ENCODE measurements around the gene PSMA5. TPM values are rescaled to one million over a fixed set of nuclear protein-coding genes. Genes with fewer than 3 reads are reported as not detected.

The PSMA5 gene
- polyA plus RNA-seq, 1 experiment: 151 TPM

DNA sequence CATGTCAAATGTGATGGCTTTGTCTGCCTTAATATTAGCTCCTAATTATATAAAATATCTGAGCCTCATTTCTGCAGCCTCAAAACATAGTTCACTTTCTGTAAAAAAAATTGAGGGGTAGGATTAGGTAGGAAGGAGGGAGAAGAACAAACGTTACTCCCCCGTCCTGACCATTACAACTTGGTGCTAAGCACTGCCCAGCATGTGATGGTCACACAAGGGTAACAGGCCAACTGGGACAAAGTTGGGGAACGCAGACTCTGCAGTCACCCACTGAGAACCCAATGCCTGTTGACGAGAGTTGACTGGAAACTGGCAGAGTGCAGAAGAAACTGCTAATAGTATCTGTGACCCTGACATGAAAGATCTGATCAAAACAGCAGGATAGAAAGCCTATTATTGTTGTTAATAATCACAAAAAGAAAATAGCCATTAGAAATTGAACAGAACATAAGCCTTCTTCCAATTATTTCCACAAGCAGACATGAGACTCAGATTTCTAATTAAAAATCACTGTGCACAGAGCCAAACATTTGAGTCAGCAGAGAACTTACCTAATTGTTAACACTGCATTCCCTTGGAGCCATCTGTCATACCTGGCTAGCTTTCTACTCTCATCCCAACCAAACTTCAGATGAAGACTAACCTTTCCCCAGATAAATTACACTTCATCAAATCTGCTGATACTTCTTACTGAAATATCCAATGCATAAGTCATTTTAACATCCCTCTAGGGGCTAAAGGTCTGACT is 34.0 kb downstream of the PSMA5 start:
- no peak for DNase-seq (ENCODE audit: low read depth)
- ChIA-PET CTCF (interaction anchor here (1.1 to 5.6 kb wide), 7 partner anchors 9 to 141 kb away, joined by 3 to 31 read pairs (median 4); partner anchors contain the start of gene PSMA5), POLR2A (no interaction called here)
- Histone ChIP-seq H3K27me3 (ENCODE audit: control insufficient read depth, insufficient read depth, low read length) (no peaks in the 10 kb centered on the region), H3K36me3 (ENCODE audit: control insufficient read depth, insufficient read depth, low read length) (no peaks in the 10 kb centered on the region), H3K4me3 (ENCODE audit: low read depth, low read length) (no peak overlapping the region)
- TF ChIP-seq, protein P1, sequence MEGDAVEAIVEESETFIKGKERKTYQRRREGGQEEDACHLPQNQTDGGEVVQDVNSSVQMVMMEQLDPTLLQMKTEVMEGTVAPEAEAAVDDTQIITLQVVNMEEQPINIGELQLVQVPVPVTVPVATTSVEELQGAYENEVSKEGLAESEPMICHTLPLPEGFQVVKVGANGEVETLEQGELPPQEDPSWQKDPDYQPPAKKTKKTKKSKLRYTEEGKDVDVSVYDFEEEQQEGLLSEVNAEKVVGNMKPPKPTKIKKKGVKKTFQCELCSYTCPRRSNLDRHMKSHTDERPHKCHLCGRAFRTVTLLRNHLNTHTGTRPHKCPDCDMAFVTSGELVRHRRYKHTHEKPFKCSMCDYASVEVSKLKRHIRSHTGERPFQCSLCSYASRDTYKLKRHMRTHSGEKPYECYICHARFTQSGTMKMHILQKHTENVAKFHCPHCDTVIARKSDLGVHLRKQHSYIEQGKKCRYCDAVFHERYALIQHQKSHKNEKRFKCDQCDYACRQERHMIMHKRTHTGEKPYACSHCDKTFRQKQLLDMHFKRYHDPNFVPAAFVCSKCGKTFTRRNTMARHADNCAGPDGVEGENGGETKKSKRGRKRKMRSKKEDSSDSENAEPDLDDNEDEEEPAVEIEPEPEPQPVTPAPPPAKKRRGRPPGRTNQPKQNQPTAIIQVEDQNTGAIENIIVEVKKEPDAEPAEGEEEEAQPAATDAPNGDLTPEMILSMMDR (IDR thresholded peaks at IDR 0.05; ENCODE audit: insufficient read depth, low read depth, low read length): no peak

DNA sequence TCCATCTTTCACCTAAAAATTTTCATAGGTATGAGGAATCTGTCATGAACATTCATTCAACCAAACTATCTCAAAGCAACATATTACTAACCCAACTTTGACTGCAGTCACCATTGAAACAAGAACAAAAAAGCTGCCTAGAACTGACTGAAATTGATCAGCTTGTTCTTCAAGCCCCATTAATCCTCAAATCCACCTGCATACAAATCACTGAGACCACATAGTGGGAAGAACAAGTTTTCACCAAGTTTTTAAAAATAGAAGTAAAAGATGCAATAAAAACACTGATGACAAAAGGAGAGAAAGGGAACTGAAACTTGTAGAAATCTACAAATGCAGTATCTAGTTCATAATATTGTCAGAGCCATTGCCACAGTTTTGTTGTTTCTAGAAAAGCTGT is 34.6 kb downstream of the PSMA5 start:
- DNase-seq (ENCODE audit: low read depth): no peak
- TF ChIP-seq, protein P1 (IDR thresholded peaks at IDR 0.05; ENCODE audit: insufficient read depth, low read depth, low read length): no peak
- no peaks in the 10 kb centered on the region for H3K36me3 ChIP-seq (ENCODE audit: control insufficient read depth, insufficient read depth, low read length)
- H3K27me3 ChIP-seq (ENCODE audit: control insufficient read depth, insufficient read depth, low read length): no peaks in the 10 kb centered on the region
- no peak overlapping the region for H3K4me3 ChIP-seq (ENCODE audit: low read depth, low read length)
- CTCF ChIA-PET: interaction anchor here (1.4 to 5.6 kb wide), 4 partner anchors 8 to 141 kb away, joined by 4 to 31 read pairs (median 6); no protein-coding TSS in a partner anchor
- POLR2A ChIA-PET: no interaction called here

DNA sequence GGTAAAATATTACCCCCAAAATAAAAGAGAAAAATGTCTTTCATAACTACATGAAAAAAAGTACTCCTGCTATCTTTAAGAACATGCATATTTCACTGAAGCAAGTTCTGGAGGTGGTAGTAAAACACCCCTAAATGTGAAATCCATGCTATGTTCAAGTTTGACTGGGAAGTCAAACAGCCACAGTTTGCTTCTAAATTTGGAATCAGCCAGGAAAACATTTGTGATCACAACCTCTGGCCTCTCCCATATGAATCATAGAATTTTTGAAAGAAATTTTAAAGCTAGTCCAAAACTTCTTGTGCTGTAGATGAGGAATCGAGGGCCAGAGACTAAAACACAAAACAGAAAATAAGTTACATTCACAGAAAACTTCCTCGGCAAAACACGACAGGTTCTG is 35.1 kb downstream of the PSMA5 start:
- DNase-seq (ENCODE audit: low read depth): no peak
- TF ChIP-seq, protein P1 (IDR thresholded peaks at IDR 0.05; ENCODE audit: insufficient read depth, low read depth, low read length): no peak
- POLR2A ChIA-PET: no interaction called here
- H3K36me3 ChIP-seq (ENCODE audit: control insufficient read depth, insufficient read depth, low read length): no peaks in the 10 kb centered on the region
- CTCF ChIA-PET: interaction anchor here (1.4 to 5.6 kb wide), 5 partner anchors 8 to 142 kb away, joined by 3 to 31 read pairs (median 5); no protein-coding TSS in a partner anchor
- no peaks in the 10 kb centered on the region for H3K27me3 ChIP-seq (ENCODE audit: control insufficient read depth, insufficient read depth, low read length)
- H3K4me3 ChIP-seq (ENCODE audit: low read depth, low read length): no peak overlapping the region

DNA sequence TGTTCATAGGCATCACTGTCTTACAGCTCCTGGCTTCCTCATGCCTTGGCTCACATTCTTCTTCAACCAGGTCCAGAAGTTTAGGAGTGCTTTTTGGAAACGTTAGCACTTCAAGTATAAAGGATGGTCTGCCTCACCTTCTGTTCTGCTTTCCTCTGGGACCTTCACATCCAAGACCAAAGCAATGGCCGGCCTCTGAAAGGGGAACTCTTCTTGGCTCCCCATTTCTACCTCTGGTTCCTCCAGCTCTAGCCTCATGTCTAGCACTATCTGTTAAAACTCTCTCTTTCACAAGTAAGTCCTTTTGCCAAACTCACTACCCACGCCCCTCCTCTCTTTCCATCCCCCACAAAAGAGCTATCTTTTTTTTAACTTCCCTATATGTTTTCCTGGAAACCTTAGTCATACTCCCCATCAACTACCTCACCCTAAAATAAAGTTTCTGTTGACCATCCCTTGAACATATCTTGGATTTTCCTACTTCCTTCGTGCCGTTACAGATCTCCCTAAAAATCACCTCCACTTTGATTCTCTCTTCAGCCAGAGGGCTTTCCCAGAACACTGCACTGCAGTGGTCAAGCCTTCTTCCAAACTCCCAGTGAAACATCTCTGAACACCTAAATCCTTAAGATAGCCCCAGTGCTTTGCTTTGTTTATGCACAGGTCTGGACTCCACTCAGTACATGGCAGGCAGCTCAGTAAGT is 36.5 kb downstream of the PSMA5 start:
- CTCF ChIA-PET: interaction anchor here (0.6 to 5.6 kb wide), 5 partner anchors 18 to 113 kb away, joined by 3 to 31 read pairs (median 4); partner anchors contain the start of gene CYB561D1
- TF ChIP-seq, protein P1 (IDR thresholded peaks at IDR 0.05; ENCODE audit: insufficient read depth, low read depth, low read length): no peak
- no peaks in the 10 kb centered on the region for H3K27me3 ChIP-seq (ENCODE audit: control insufficient read depth, insufficient read depth, low read length)

More for the DNA sequence above, 36.5 kb downstream of the PSMA5 start:
- no peak overlapping the region for H3K4me3 ChIP-seq (ENCODE audit: low read depth, low read length)
- no peak for DNase-seq (ENCODE audit: low read depth)
- POLR2A ChIA-PET: no interaction called here
- no peaks in the 10 kb centered on the region for H3K36me3 ChIP-seq (ENCODE audit: control insufficient read depth, insufficient read depth, low read length)

Measured in BJ (cell line).